HCT116 (cell line): ENCODE results near the gene PCDHGA9. TPM values are rescaled to one million over a fixed set of nuclear protein-coding genes. Genes with fewer than 3 reads are reported as not detected.
A peak's percentile ranks its signal among the peaks of the same experiment; 100 is the strongest.
"Not testable (repeated sequence)": the region's sequence is repeated elsewhere in the genome, so short reads cannot be mapped to it uniquely, and the experiment has no call there.

ENCODE experiments used
- ATAC-seq: fragments of 200-7000 bp; cut with Tn5 transposase; 2 replicates; pipeline ENCODE4 v1.9.1; 2020; ENCODE audit warnings: mild to moderate bottlenecking, moderate library complexity
- BruUV-seq: library from RNA; stranded (reverse); fragments of 400-500 nt; replicated peaks from 2 replicates; lab custom pipeline; 2021; lab: Mats Ljungman, UMichigan
- CTCF ChIA-PET: fragments of 300-600 bp; sonication (Branson Sonifier 250); formaldehyde crosslinking; loops from one replicate; lab custom pipeline; 2021; ENCODE audit warnings: antibody characterized with exemption; lab: Charles Lee
- POLR2A ChIA-PET: fragments of 300-600, 350-600 bp; sonication (Branson Sonifier 250); formaldehyde crosslinking; loops from one replicate; lab custom pipeline; 2021; ENCODE audit warnings: antibody characterized with exemption; lab: Charles Lee
- RAD21 ChIA-PET, 2 experiments: fragments of 300-600 bp; sonication (Branson Sonifier 250); formaldehyde crosslinking; loops; one replicate each; lab custom pipeline; 2023; ENCODE audit warnings: low total read pairs in 2 of 2; ENCODE audit not compliant: uncharacterized antibody in 2 of 2, unreplicated experiment in 2 of 2, low non-redundant PET in 1 of 2; lab: Charles Lee
- DNase-seq: peaks from one replicate; pipeline ENCODE4 v3.0.0-alpha.2; 2010; ENCODE audit warnings: low read depth, low spot score
- H2AFZ ChIP-seq: fragments of 200-600 bp; shearing (Covaris generic), sonication (generic); 2 replicates; pipeline ENCODE4 v1.6.1; 2017; ENCODE audit warnings: low read depth, mixed run types, mixed read lengths, antibody characterized with exemption, low read length; ENCODE audit not compliant: poor library complexity, severe bottlenecking
- H3K27ac ChIP-seq: 2 replicates; pipeline ENCODE4 v1.5.1; 2012; ENCODE audit warnings: low read depth, low read length
- H3K27me3 ChIP-seq: fragments of 200-600 bp; sonication (generic); 2 replicates; pipeline ENCODE4 v1.6.1; 2016; ENCODE audit warnings: mixed run types, low read length, mixed read lengths; ENCODE audit not compliant: insufficient read depth
- H3K36me3 ChIP-seq, 2 experiments: fragments of 200-500 bp in 1 of 2; fragments of 200-600 bp in 1 of 2; sonication (Bioruptor generic) in 1 of 2; sonication (generic) in 1 of 2; 2 replicates each; pipeline versions ENCODE4 v1.5.1 to v1.6.1; 2014 to 2016; ENCODE audit warnings: low read length in 2 of 2, inconsistent platforms in 1 of 2, mixed read lengths in 1 of 2, mixed run types in 1 of 2; ENCODE audit not compliant: insufficient read depth in 2 of 2, control insufficient read depth in 1 of 2
- H3K4me1 ChIP-seq, 2 experiments: fragments of 200-600 bp in 1 of 2; sonication (generic) in 1 of 2; 2 replicates each; pipeline versions ENCODE4 v1.5.1 to v1.6.1; 2012 to 2017; ENCODE audit warnings: low read length in 2 of 2, inconsistent platforms in 1 of 2, mild to moderate bottlenecking in 1 of 2, mixed read lengths in 1 of 2, mixed run types in 1 of 2, moderate library complexity in 1 of 2; ENCODE audit not compliant: insufficient read depth in 2 of 2, control insufficient read depth in 1 of 2
- H3K4me2 ChIP-seq: fragments of 200-600 bp; sonication (generic); 2 replicates; pipeline ENCODE4 v1.6.1; 2017; ENCODE audit warnings: mixed run types, low read length, mixed read lengths
- H3K4me3 ChIP-seq, 2 experiments: fragments of 200-600 bp in 1 of 2; sonication (generic) in 1 of 2; replicated peaks in 1 of 2; 2 replicates each; pipeline ENCODE4 v1.5.1; 2011 to 2016; ENCODE audit warnings: low read length in 2 of 2, control low read depth in 1 of 2, low read depth in 1 of 2, mild to moderate bottlenecking in 1 of 2, mixed read lengths in 1 of 2, mixed run types in 1 of 2
- H3K79me2 ChIP-seq: fragments of 200-600 bp; sonication (generic); 2 replicates; pipeline ENCODE4 v1.6.1; 2017; ENCODE audit warnings: mild to moderate bottlenecking, mixed run types, low read length, moderate library complexity, mixed read lengths; ENCODE audit not compliant: insufficient read depth
- H3K9ac ChIP-seq: fragments of 200-600 bp; sonication (generic); 2 replicates; pipeline ENCODE4 v1.6.1; 2016; ENCODE audit warnings: low read length, mixed read lengths
- H3K9me2 ChIP-seq: fragments of 200-600 bp; sonication (generic), shearing (Covaris generic); 2 replicates; pipeline ENCODE4 v1.6.1; 2017; ENCODE audit warnings: mixed run types, mild to moderate bottlenecking, moderate library complexity; ENCODE audit not compliant: insufficient read depth
- H3K9me3 ChIP-seq, 2 experiments: fragments of 200-500 bp in 1 of 2; fragments of 200-600 bp in 1 of 2; sonication (Bioruptor generic) in 1 of 2; sonication (generic) in 1 of 2; 2 replicates each; pipeline ENCODE4 v1.6.1; 2014 to 2017; ENCODE audit warnings: low read length in 2 of 2, mixed read lengths in 2 of 2, inconsistent platforms in 1 of 2, low read depth in 1 of 2, mild to moderate bottlenecking in 1 of 2, mixed run types in 1 of 2, moderate library complexity in 1 of 2; ENCODE audit not compliant: control insufficient read depth in 1 of 2, insufficient read depth in 1 of 2
- H4K20me1 ChIP-seq: fragments of 200-600 bp; sonication (generic), shearing (Covaris generic); 2 replicates; pipeline ENCODE4 v1.6.1; 2017; ENCODE audit warnings: mixed run types, mild to moderate bottlenecking, moderate library complexity; ENCODE audit not compliant: insufficient read depth
- ATF3 ChIP-seq: IDR thresholded peaks from 2 replicates; pipeline ENCODE4 v1.6.1; 2012
- CEBPB ChIP-seq: IDR thresholded peaks from 2 replicates; pipeline ENCODE4 v1.6.1; 2012; ENCODE audit warnings: low read depth
- CTCF ChIP-seq, 3 experiments: fragments of 200-600 bp in 1 of 3; sonication (generic) in 1 of 3; IDR thresholded peaks in 2 of 3; conservative IDR thresholded peaks in 1 of 3; 2 replicates each; pipeline ENCODE4 v1.5.1; 2012 to 2017; ENCODE audit warnings: low read depth in 2 of 3, low read length in 2 of 3, antibody characterized with exemption in 1 of 3, borderline replicate concordance in 1 of 3, control low read depth in 1 of 3, mild to moderate bottlenecking in 1 of 3, mixed read lengths in 1 of 3, mixed run types in 1 of 3, moderate library complexity in 1 of 3; ENCODE audit not compliant: insufficient read depth in 1 of 3
- ELF1 ChIP-seq: IDR thresholded peaks from 2 replicates; pipeline ENCODE4 v1.6.1; 2012; ENCODE audit warnings: low read depth, borderline replicate concordance
- RAD21 ChIP-seq: IDR thresholded peaks from 2 replicates; pipeline ENCODE4 v1.6.1; 2012; ENCODE audit warnings: low read depth, mild to moderate bottlenecking
- SP1 ChIP-seq: IDR thresholded peaks from 2 replicates; pipeline ENCODE4 v1.6.1; 2012; ENCODE audit warnings: low read depth
- intact Hi-C: fragments of 100-400 bp; cut with micrococcal nuclease; formaldehyde crosslinking; loops from 2 replicates; pipeline ENCODE4 v1.10.0; 2022
- total RNA-seq: library from RNA; stranded (reverse); gene quantifications from one replicate; pipeline ENCODE4 v1.2.1, GENCODE V29; 2021; ENCODE audit not compliant: unreplicated experiment

PCDHGA9 gene
- total RNA-seq, 1 experiment from 2014 or later: 0.34 TPM

- TF ChIP-seq CTCF (IDR thresholded peaks at IDR 0.05 in 2 of 3, conservative IDR thresholded peaks at IDR 0.05 in 1 of 3; ENCODE audit: borderline replicate concordance in 1 of 3, insufficient read depth in 1 of 3, low read depth in 2 of 3, low read length in 2 of 3) (peak; percentile 84 to 96 (median 86)), SP1 (no peak), CEBPB (no peak), ELF1 (no peak)
Observed at GRCh38 chr5:141412854-141413539, 10.4 kb downstream of the PCDHGA9 start, which contains the start of gene PCDHGA10 (continued).

- Histone ChIP-seq H3K9me3 (peaks cover 0 to 3% of the 10 kb centered on the region in 2 experiments; a peak in 1 of 4 replicates), H3K9me2 (no peaks in the 10 kb centered on the region), H3K9ac (peak overlapping the region; percentile 60), H2AFZ (peak overlapping the region; percentile 76), H3K4me2 (peak overlapping the region; percentile 74), H3K36me3 (no peaks in the 10 kb centered on the region), H3K4me1 (peaks cover 2 to 5% of the 10 kb centered on the region in 2 experiments; a peak in 1 of 4 replicates), H3K79me2 (no peaks in the 10 kb centered on the region), H4K20me1 (no peaks in the 10 kb centered on the region), H3K4me3 (peak overlapping the region; percentile 46 to 61), H3K27me3 (no peaks in the 10 kb centered on the region), H3K27ac (no peak overlapping the region)
- RAD21 ChIA-PET: interaction anchor here (1.1 to 2.1 kb wide), 6 partner anchors 108 to 150 kb away, joined by 5 to 17 read pairs (median 7); no protein-coding TSS in a partner anchor
- CTCF ChIA-PET: interaction anchor here (0.7 to 3.4 kb wide), 18 partner anchors 25 to 224 kb away, joined by 3 to 73 read pairs (median 6); partner anchors contain the start of genes PCDHB14, PCDHGB2, PCDHGC4 and RELL2
- DNase-seq (peak; percentile 7), ATAC-seq (peak; percentile 65)
- POLR2A ChIA-PET: interaction anchor here (1.3 to 2.0 kb wide), 4 partner anchors 93 to 150 kb away, joined by 3 to 9 read pairs (median 4); partner anchors contain the start of gene TAF7
- intact Hi-C loops: loop anchor here (1.0 to 2.0 kb wide), 2 partner anchors 99 to 151 kb away; no protein-coding TSS in a partner anchor
- no TSS peak for BruUV-seq
- TF ChIP-seq ATF3 (no peak), RAD21 (0 out of 2 replicates have a peak, but pooled peaks have one; percentile 1)
Observed at GRCh38 chr5:141413540-141414069, 11.0 kb downstream of the PCDHGA9 start.

- POLR2A ChIA-PET, H3K27ac ChIP-seq, intact Hi-C loops: not testable (repeated sequence)
Observed at GRCh38 chr5:141414548-141415274, 12.1 kb downstream of the PCDHGA9 start.

More at GRCh38 chr5:141414548-141415274, 12.1 kb downstream of the PCDHGA9 start:
- BruUV-seq, H3K9me2 ChIP-seq, H3K79me2 ChIP-seq, H3K4me2 ChIP-seq, ATAC-seq, H3K27me3 ChIP-seq, H4K20me1 ChIP-seq, RAD21 ChIA-PET, H3K36me3 ChIP-seq, H3K4me1 ChIP-seq, H2AFZ ChIP-seq, H3K4me3 ChIP-seq, H3K9ac ChIP-seq, DNase-seq: not testable (repeated sequence)
- CTCF ChIA-PET: interaction anchor here (2.7 to 3.4 kb wide), 2 partner anchors 143 to 149 kb away, joined by 69 to 73 read pairs; no protein-coding TSS in a partner anchor
- peaks cover 0 to 10% of the 10 kb centered on the region in 2 experiments; a peak in 1 of 4 replicates for H3K9me3 ChIP-seq
